Measurements from ENCODE around the gene SPEG.
"Not testable (repeated sequence)": the region's sequence is repeated elsewhere in the genome, so short reads cannot be mapped to it uniquely, and the experiment has no call there.

SPEG gene
- 6.2 to 12.2 (median 8.7) reads per million in 4 donors for total RNA-seq

- no peak for DNase-seq
These were observed at the start of gene SPEG for GRCh38 chr2:219434718-219435525. Gene SPEG, plus strand, starts transcription at chr2:219434843. Its CDS starts 135 bp downstream, at chr2:219434978.

GRCh38 chr2:219384859-219385258, 49.8 kb upstream of the SPEG start:
- DNase-seq, result no peak

- no peak for DNase-seq
These were observed 48.6 kb upstream of the SPEG start for GRCh38 chr2:219385958-219386520.

- peak in 1 of 5 donors; percentile 4 for DNase-seq
These were observed 47.9 kb upstream of the SPEG start for GRCh38 chr2:219386532-219387280.

GRCh38 chr2:219387306-219388120, 47.1 kb upstream of the SPEG start, which contains the start of gene DNPEP:
Gene DNPEP, minus strand, starts transcription at chr2:219387912. Its CDS starts 118 bp downstream, at chr2:219387794.
- DNase-seq, result peak in 4 of 5 donors; percentile 86 to 95 (median 92)

- peak; percentile 96 to 100 (median 99) for DNase-seq
These were observed 46.3 kb upstream of the SPEG start for GRCh38 chr2:219388121-219388906.

GRCh38 chr2:219388907-219389156, 45.8 kb upstream of the SPEG start:
- no peak for DNase-seq

GRCh38 chr2:219392754-219393153, 41.9 kb upstream of the SPEG start:
- DNase-seq, result no peak

GRCh38 chr2:219395056-219395455, 39.6 kb upstream of the SPEG start:
- not testable (repeated sequence) for DNase-seq

- no peak for DNase-seq
These were observed 39.0 kb upstream of the SPEG start for GRCh38 chr2:219395609-219396008.

- DNase-seq, result no peak
These were observed 37.7 kb upstream of the SPEG start for GRCh38 chr2:219396863-219397457.

- DNase-seq, result no peak
These were observed 35.8 kb upstream of the SPEG start for GRCh38 chr2:219398721-219399363.

- DNase-seq, result no peak
These were observed 34.7 kb upstream of the SPEG start for GRCh38 chr2:219399716-219400478.

- DNase-seq, result no peak
These were observed 34.1 kb upstream of the SPEG start for GRCh38 chr2:219400562-219400961.

GRCh38 chr2:219401606-219402005, 33.0 kb upstream of the SPEG start:
- no peak for DNase-seq

GRCh38 chr2:219402665-219403515, 31.8 kb upstream of the SPEG start:
- DNase-seq, result peak; percentile 22 to 53 (median 41)

GRCh38 chr2:219403861-219404260, 30.8 kb upstream of the SPEG start:
- DNase-seq, result no peak

GRCh38 chr2:219404291-219404910, 30.2 kb upstream of the SPEG start:
- DNase-seq, result no peak

- no peak for DNase-seq
These were observed 29.7 kb upstream of the SPEG start for GRCh38 chr2:219404954-219405353.

Data from T-helper 1 cell (primary cell).